Eye (tissue), 1 donor: Measurements from ENCODE around the gene RNF144A.
A peak's percentile ranks its signal among the peaks of the same experiment; 100 is the strongest.
"Not testable (repeated sequence)": the region's sequence is repeated elsewhere in the genome, so short reads cannot be mapped to it uniquely, and the experiment has no call there.

Source experiments
- DNase-seq: peaks from one replicate; pipeline ENCODE4 v3.0.0-alpha.2; 2015

RNF144A gene

GRCh38 chr2:6977113-6977741 lies 60.0 kb downstream of the RNF144A start:
- no peak for DNase-seq

- no peak for DNase-seq
These were observed 60.6 kb downstream of the RNF144A start for GRCh38 chr2:6977786-6978185.

- DNase-seq = no peak
These were observed 61.8 kb downstream of the RNF144A start for GRCh38 chr2:6978991-6979390.

- DNase-seq = no peak
These were observed 65.2 kb downstream of the RNF144A start for GRCh38 chr2:6982449-6982848.

GRCh38 chr2:6982934-6983589 lies 65.8 kb downstream of the RNF144A start:
- DNase-seq = peak; percentile 34

GRCh38 chr2:6986301-6986911 lies 69.2 kb downstream of the RNF144A start:
- DNase-seq = peak; percentile 96

GRCh38 chr2:6986912-6987361 lies 69.7 kb downstream of the RNF144A start:
- DNase-seq = peak; percentile 79

GRCh38 chr2:6990871-6991270 lies 73.7 kb downstream of the RNF144A start:
- DNase-seq = no peak

- peak; percentile 12 for DNase-seq
These were observed 75.6 kb downstream of the RNF144A start for GRCh38 chr2:6992794-6993228.

GRCh38 chr2:6993229-6993640 lies 76.0 kb downstream of the RNF144A start:
- DNase-seq = peak; percentile 15

GRCh38 chr2:6993936-6994335 lies 76.7 kb downstream of the RNF144A start:
- no peak for DNase-seq

GRCh38 chr2:6994536-6995128 lies 77.4 kb downstream of the RNF144A start:
- peak; percentile 72 for DNase-seq

GRCh38 chr2:6995391-6996097 lies 78.3 kb downstream of the RNF144A start:
- DNase-seq = peak; percentile 47

GRCh38 chr2:6999211-6999877 lies 82.1 kb downstream of the RNF144A start:
- DNase-seq = no peak

GRCh38 chr2:7001395-7001794 lies 84.2 kb downstream of the RNF144A start:
- DNase-seq = not testable (repeated sequence)

- DNase-seq = no peak
These were observed 86.7 kb downstream of the RNF144A start for GRCh38 chr2:7003895-7004294.

- DNase-seq = no peak
These were observed 87.4 kb downstream of the RNF144A start for GRCh38 chr2:7004636-7005035.

GRCh38 chr2:7007488-7007845 lies 90.3 kb downstream of the RNF144A start:
- DNase-seq = no peak

GRCh38 chr2:7007846-7008741 lies 90.9 kb downstream of the RNF144A start:
- DNase-seq = peak; percentile 72

GRCh38 chr2:7009207-7009911 lies 92.1 kb downstream of the RNF144A start:
- DNase-seq = no peak
